ENCODE data around the gene ZNF467.

The ZNF467 gene

GRCh38 chr7:149748076-149748874 is 25.1 kb downstream of the ZNF467 start:
- DNase-seq (ENCODE audit: low read depth): no peak

- DNase-seq (ENCODE audit: low read depth): no peak
Observed at GRCh38 chr7:149743476-149744255, 29.7 kb downstream of the ZNF467 start.

GRCh38 chr7:149742075-149742701 is 31.2 kb downstream of the ZNF467 start:
- DNase-seq (ENCODE audit: low read depth): no peak

GRCh38 chr7:149741629-149742028 is 31.8 kb downstream of the ZNF467 start:
- DNase-seq (ENCODE audit: low read depth): peak; percentile 11

GRCh38 chr7:149736478-149737360 is 36.7 kb downstream of the ZNF467 start:
- DNase-seq (ENCODE audit: low read depth): no peak

DNA sequence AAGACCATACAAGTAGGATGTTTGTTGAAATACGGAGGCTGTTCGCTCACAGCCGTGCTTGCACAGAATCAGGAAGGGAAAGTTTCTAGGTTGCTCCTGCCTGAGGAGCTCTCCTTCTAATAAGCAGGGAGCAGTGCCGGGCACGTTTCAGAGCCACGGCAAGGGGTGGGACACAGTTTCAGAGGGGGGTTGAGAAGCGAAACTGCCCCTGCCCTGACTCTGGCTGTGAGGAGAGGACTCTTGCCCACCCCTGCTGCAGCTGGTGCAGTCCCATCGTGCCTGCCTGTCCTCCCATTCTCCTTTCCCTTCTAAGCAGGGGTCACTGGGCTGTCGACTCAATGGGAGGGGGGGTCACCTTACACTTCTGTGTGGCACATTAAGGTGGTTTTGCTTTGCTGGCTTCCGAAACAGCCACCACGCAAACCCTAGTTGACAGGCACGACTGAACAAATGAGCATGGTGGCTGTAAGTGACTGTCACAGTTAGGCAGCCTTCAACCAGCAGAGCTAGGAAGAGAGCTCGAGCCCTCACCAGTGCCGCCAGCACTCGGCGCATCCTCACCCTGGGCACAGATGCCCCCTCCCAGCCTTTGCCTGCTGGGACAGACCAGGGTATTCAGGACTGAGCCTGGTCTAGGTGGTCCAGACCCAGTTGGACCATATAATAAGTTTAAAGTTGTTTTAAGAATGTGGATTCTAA is 37.5 kb downstream of the ZNF467 start:
- DNase-seq (ENCODE audit: low read depth): no peak

DNA sequence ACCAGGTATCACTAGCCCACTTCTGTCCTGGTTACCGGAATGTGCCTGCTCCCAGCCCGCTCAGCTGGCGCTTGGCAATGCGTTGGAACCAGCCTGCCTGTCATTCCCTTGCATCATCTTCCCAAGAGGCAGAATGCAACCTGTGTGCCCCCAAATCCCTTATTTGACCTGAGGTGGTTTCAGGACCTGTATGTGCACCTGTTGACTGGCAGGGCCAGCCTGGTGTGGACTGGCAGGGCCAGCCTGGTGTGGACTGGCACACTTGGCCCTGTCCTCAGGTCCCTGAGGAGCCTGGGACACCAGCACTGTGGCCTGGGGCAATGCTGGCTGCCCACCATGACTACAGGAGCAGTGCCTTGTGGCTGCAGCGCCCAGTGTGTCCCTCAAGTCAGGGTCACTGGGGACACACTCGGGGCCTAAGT is 38.2 kb downstream of the ZNF467 start:
- no peak for DNase-seq (ENCODE audit: low read depth)

DNA sequence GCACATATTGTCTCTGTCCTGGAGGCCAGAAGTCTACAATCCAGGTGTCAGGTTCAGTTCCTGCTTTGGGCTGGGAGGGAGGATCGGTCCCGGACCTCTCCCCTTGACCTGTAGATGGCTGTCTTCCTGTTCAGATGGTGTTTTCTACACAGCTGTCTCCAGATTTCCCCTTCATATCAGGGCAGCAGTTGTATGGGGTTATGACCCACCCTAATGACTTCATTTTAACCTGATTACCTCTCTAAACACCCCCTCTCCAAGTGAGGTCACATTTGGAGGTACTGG is 38.7 kb downstream of the ZNF467 start:
- DNase-seq (ENCODE audit: low read depth): no peak

GRCh38 chr7:149733924-149734790 is 39.2 kb downstream of the ZNF467 start:
- no peak for DNase-seq (ENCODE audit: low read depth)

DNA sequence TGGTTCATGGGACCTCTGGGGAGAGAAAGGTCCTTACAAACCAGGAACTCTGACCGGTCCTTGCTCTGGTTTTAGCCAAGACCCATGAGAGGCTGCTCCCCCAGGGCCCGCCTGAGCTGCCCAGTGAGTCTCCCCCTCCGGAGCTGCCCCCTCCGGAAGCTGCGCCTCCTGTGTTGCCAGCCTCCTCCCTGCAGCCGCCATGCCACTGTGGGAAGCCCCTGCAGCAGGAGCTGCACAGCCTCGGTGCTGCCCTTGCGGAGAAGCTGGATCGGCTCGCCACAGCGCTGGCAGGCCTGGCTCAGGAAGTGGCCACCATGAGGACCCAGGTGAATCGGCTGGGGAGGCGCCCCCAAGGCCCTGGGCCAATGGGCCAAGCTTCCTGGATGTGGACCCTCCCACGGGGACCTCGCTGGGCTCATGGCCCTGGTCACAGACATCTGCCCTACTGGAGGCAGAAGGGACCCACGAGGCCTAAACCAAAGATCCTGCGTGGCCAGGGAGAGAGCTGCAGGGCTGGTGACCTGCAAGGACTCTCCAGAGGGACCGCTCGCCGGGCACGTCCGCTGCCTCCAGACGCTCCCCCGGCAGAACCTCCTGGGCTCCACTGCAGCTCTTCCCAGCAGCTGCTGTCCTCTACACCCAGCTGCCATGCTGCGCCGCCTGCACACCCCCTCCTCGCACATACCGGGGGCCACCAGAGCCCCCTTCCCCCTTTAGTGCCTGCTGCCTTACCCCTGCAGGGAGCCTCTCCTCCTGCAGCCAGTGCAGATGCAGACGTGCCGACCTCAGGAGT is 40.1 kb downstream of the ZNF467 start:
- DNase-seq (ENCODE audit: low read depth): no peak

DNA sequence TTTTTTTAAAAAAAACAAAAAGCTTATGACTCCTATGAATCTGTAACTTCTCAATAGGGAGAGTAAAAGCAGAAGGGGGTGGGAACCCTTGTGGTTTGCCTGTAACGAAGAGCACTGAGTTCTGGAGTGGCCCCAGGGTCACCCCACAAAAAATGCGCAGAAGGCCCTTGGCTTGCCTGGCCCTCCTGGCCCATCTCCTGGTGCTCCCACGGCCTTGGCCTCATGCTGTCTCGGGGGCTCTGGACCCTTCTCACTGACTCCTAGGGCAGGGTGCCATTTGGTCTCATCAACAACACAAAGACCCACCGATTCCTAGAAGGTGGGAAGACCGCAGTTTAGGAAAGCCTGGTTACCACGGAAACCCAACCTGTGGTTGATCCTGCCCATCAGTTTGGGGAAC is 40.8 kb downstream of the ZNF467 start:
- no peak for DNase-seq (ENCODE audit: low read depth)

DNA sequence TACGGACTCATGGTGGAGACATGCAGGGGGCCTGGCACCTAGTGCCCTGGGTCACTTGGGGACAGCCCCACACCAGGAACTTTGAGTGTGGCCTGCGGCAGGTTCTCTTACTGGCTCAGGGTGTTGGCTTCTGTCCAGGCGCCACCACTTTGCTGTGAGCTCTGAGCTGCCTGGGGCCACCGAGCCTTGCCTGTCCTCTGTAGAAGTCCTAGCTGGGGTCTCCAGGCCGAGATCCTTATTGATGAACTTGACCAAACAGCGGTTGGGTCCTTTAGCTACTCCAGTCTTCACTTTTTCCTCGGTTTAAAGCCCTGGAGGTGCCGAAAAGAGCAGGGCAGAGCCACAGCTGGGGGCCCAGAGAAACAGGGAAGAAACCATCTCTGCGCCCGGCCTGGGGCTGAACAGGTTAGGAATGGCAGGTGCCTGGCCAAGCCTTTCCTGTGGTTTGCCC is 41.3 kb downstream of the ZNF467 start:
- DNase-seq (ENCODE audit: low read depth): no peak

DNA sequence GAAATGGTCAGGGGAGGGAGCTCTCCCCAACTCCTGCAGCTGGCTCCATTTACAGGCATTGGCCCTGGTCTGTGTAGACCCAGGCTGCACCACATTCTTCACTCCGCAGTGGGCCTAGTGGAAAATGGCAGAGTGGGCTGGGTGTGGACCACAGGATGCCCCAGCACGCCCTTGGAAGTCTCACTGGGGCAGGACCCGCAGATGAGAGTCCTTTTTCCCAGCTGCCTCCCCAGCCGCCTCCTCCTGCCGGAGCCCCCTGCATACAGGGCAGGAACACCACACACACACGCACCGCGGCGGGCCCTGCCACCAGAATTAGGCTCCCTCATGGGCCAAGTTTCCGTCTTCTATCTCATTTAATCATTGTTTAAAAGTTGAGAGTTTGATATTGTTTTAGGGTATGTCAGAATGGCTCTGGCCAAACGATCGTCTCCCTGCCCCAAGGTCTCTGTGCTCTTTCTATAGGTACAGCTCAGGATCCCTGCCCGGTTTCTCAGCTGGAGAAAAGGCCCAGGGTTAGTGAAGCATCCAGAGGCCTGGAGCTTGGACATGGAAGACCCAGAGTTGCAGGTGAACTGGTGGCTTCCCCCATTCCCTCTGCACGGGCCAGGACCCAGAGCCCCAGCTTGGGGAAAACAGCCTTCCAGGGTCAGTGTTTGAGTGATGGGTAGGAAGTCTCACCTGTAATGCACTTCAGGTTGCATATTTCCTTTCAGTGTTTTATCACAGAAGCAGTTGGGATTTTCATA is 42.0 kb downstream of the ZNF467 start:
- DNase-seq (ENCODE audit: low read depth): no peak

GRCh38 chr7:149729983-149730801 is 43.2 kb downstream of the ZNF467 start:
- DNase-seq (ENCODE audit: low read depth): no peak

GRCh38 chr7:149729586-149729982 is 43.8 kb downstream of the ZNF467 start:
- no peak for DNase-seq (ENCODE audit: low read depth)

DNA sequence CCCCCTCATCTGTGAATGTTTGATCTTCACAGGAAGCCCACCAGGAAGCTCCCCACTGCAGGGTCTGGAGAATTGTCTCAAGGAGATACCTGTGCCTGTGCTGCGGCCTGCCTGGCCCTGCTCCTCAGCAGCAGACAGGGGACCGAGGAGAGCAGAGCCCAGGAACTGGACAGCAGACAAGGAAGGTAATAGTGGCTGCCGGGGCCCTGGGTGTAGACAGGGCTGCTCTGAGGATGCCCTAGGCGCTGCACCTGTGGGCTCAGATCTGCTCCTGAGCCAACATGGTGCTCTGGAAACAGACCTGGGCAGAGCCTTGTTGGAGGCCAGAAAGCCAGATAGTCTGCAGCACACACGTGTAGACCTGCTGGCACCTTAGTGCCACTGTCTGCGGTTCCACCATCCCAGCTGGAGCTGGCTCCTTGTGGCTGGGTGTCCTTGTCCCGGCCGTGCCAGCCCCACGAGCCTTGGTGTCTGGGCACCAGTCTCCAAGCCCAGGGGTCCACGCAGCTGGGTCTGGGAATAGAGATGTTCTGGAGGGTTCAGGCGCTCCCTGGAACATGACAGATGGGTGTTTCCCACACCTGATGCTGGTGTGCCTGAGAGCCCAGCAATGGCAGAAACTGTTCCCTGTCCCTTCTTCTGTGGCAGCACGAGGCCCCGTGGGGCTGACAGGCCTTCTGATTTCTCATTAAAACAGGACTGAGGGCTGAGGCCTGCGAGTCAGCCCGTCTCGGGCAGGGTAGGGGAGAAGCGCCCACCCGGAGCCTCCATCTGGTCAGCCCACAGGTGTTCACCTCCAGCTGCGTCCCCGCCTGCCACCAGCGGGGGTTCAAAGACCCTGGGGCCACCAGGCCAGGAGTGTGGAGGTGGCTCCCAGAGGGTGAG is 44.7 kb downstream of the ZNF467 start:
- no peak for DNase-seq (ENCODE audit: low read depth)

DNA sequence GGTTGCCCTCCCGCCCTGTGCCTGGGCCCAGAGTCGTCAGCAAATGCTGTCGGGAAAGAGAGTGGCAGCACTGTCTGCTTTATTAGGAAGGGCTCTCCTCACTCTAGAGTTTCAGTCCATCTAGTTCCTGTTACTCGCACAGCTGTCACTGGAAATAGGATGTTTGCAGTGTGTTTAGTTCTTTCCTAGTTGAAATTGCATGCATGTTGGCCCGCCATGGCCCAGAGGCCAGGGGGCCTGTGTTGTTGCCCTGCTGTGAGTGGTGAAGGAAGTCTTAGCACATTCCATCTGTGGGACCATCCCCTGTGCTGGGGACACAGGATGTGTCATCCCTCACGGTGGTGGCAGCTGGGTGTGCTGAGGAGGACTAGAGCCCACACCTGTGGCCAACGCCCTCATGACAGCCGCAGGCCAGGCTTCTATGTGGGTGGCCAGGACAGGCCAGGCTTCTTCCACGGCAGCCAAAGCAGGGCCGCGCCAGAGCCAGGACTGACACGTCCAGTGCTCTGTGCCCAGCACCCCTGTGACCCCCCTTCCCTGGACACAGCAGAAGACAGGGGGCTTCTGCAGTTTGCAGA is 45.4 kb downstream of the ZNF467 start:
- DNase-seq (ENCODE audit: low read depth): no peak
